NB4 (cell line): ENCODE data around the gene UMAD1.

Experiments used
- DNase-seq: peaks from one replicate; pipeline ENCODE4 v3.0.0; 2010; ENCODE audit warnings: low read depth
- H3K4me3 ChIP-seq: one replicate; pipeline ENCODE4 v1.5.1; 2011; ENCODE audit warnings: mild to moderate bottlenecking, low read depth, low read length, moderate library complexity
- MYC ChIP-seq: IDR thresholded peaks from 2 replicates; pipeline ENCODE4 v1.6.1; 2011; ENCODE audit warnings: low read depth, low read length
- POLR2A ChIP-seq: IDR thresholded peaks from 2 replicates; pipeline ENCODE4 v1.6.1; 2011; ENCODE audit warnings: mild to moderate bottlenecking; ENCODE audit not compliant: insufficient read length; ENCODE audit errors: extremely low read depth
- TF ChIP-seq, protein P1 (sequence below): IDR thresholded peaks from 2 replicates; pipeline ENCODE4 v1.6.1; 2011; ENCODE audit warnings: low read depth, low read length
- TF ChIP-seq, protein P2 (sequence below): IDR thresholded peaks from one replicate; pipeline ENCODE4 v1.5.1; 2012; ENCODE audit warnings: low read depth, low read length

Gene UMAD1

DNA sequence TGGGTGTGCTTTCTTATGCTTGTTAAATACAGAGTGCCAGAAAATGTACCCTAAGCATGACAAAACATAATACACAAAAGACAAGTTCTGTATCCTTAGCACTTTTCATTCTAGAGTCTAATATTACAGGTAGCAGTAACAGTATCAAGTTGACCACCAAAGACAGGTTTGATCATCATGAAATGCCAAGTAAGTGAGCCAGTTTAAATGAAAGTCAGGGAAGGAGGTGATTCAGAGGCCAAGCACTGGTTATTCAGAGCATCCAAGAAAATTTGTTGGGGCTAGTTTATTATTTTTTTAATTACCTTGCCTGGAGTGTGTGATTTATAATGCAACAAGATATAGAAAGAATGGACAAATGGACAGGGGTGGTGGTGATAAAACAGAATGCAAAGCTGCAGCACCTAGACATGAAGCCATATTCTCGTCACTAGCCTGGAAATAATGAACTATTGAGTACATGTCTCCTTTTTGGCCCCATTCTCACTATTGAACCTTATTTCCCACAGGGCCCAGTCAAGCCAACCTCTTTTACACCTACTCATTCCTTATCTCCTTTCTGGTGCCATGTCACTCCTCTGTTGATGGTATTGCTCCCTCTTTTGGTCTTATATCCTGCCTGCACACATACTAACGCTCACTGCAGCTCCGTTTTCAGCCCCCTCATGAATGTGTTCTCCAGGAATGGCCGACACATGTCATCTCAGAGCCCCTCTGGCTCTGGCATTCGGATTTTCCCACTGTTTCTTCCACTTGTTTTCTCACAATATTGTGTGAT lies 249.4 kb downstream of the UMAD1 start:
- no peak for DNase-seq
- H3K4me3 ChIP-seq: no peak overlapping the region
- TF ChIP-seq, protein P1, sequence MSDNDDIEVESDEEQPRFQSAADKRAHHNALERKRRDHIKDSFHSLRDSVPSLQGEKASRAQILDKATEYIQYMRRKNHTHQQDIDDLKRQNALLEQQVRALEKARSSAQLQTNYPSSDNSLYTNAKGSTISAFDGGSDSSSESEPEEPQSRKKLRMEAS: no peak
- TF ChIP-seq MYC: no peak
- TF ChIP-seq, protein P2, sequence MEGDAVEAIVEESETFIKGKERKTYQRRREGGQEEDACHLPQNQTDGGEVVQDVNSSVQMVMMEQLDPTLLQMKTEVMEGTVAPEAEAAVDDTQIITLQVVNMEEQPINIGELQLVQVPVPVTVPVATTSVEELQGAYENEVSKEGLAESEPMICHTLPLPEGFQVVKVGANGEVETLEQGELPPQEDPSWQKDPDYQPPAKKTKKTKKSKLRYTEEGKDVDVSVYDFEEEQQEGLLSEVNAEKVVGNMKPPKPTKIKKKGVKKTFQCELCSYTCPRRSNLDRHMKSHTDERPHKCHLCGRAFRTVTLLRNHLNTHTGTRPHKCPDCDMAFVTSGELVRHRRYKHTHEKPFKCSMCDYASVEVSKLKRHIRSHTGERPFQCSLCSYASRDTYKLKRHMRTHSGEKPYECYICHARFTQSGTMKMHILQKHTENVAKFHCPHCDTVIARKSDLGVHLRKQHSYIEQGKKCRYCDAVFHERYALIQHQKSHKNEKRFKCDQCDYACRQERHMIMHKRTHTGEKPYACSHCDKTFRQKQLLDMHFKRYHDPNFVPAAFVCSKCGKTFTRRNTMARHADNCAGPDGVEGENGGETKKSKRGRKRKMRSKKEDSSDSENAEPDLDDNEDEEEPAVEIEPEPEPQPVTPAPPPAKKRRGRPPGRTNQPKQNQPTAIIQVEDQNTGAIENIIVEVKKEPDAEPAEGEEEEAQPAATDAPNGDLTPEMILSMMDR: no peak
- no peak for TF ChIP-seq POLR2A

DNA sequence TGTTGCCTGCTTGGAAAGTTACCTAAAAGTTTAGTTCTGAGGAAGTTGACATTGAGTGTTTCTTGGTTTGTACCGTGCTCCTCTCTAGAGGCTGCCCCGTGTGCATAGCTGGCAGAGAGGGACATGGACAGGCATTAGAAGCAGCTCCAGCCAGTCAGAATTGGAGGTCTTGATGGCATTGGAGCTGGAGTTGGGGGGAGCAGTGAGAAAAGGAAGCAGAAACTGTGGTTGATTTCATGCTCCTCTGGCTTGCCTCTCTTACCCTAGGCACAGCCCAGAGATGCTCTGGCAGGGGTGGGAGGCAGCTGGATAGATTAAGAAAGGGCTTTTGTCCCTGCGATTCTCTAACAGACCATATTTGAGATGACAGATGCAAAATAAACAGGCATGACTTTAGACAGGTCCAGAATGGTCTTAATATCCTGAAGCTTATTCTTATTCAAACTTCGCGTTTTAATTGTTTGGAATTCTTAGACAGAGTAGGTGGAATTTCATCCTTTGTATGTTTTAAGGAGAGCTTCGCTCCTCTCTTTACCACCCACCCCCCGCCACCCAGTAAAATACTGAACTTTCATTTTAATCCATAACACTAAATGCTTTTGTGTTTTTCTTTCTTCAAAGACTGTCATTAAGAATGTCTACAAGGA lies 254.6 kb downstream of the UMAD1 start:
- no peak for TF ChIP-seq POLR2A
- TF ChIP-seq MYC: no peak
- TF ChIP-seq, protein P2: no peak
- TF ChIP-seq, protein P1: no peak
- H3K4me3 ChIP-seq: no peak overlapping the region
- no peak for DNase-seq

DNA sequence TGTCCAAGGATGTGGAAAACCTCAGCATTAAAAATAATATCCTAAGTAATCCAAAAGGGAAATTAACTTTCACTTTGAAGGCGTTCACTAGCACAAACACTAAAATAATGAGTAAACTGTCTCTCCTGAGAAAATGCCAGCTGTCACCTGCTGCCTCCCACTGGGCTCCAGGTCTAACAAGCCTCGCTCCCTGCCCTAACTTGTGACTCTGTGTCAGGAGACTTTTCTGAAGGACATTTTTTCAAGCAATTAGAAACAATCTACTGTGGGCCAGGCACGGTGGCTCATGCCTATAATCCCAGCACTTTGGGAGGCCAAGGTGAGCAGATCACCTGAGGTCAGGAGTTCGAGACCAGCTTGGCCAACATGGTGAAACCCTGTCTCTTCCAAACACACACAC lies 255.2 kb downstream of the UMAD1 start:
- no peak for TF ChIP-seq MYC
- TF ChIP-seq, protein P2: no peak
- no peak for TF ChIP-seq POLR2A
- TF ChIP-seq, protein P1: no peak

DNA sequence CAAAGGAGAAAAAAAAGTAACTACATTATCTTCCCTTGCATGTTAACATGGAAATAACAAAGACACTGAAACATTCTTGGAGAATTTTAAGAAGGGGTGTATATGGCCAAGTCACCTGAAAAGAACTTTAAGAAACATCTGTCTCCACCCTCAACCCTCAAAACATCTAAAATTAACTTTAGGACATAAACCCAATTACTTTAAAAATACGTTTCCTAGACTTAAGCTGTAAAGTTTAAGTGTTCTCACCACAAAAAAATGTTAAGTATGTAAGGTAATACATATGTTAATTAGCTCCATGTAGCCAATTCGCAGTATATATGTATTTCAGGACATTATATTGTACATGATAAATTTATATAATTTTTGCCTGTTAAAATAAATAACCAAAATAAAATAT lies 257.0 kb downstream of the UMAD1 start:
- no peak for DNase-seq
- no peak overlapping the region for H3K4me3 ChIP-seq
- TF ChIP-seq, protein P2: no peak
- TF ChIP-seq, protein P1: no peak
- TF ChIP-seq POLR2A: no peak

More for the DNA sequence above, 255.2 kb downstream of the UMAD1 start:
- H3K4me3 ChIP-seq: no peak overlapping the region
- no peak for DNase-seq

DNA sequence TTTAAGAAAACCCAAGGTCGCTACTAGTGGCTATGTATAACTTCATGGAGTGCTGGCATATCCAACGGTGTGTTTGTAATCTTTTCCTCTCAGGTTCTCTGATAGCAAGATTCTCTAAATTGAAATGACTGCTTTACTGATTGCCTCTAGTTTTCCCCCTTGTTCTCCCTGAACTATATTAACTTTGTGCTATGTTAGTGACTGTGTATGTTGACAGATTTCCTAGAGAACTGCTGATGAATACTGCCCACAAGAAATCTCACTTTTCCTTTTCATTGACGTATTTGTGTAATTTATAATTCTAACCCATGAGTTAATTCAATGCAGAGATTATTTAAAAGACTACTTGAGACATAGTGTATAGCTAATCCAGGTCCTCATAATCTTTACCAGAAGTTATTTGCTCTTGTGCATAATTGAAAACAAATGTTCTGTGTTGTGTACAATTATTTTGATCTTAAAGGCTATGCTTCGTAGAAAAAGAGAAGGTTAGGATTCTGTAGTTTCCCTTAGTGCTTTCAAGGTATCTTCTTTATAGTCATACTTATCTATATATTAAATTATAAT lies 257.5 kb downstream of the UMAD1 start:
- H3K4me3 ChIP-seq: no peak overlapping the region
- TF ChIP-seq, protein P1: no peak
- TF ChIP-seq, protein P2: no peak
- no peak for TF ChIP-seq MYC
- no peak for TF ChIP-seq POLR2A
- DNase-seq: no peak
